K562 treated with DMSO at 1 percent for 48 hours (cell line): ENCODE results near the gene ARL4D. TPM values are rescaled to one million over a fixed set of nuclear protein-coding genes. Genes with fewer than 3 reads are reported as not detected.

Experiments
- total RNA-seq: library from RNA; unstranded; fragments of 300-600 nt; gene quantifications from 2 replicates; pipeline ENCODE4 v1.2.3, GENCODE V29; 2022; ENCODE audit warnings: low replicate concordance; ENCODE audit errors: extremely low read depth

ARL4D gene
- total RNA-seq: not detected in 2 replicates

GRCh38 chr17:43398724-43399595 is at the start of gene ARL4D:
Gene ARL4D, plus strand, starts transcription at chr17:43398993. Its CDS starts 740 bp downstream, at chr17:43399733.

Other genes starting within 250 kb of the ARL4D start
- gene NBR1, start 227.8 kb upstream of the ARL4D start, total RNA-seq: not detected in 2 replicates
- gene TMEM106A, start 187.1 kb upstream of the ARL4D start, total RNA-seq: not detected in 2 replicates
- not detected in 2 replicates for gene CCDC200, start 170.4 kb upstream of the ARL4D start, total RNA-seq
- gene RNU2-1, start 165.0 kb upstream of the ARL4D start, total RNA-seq: not detected in 2 replicates
- gene DHX8, start 85.0 kb downstream of the ARL4D start, total RNA-seq: not detected in 2 replicates
- not detected in 2 replicates for gene ETV4, start 147.3 kb downstream of the ARL4D start, total RNA-seq